DOHH2 (cell line): ENCODE results near the gene MINAR1.

Experiments
- H3F3A ChIP-seq: fragments of 200-600 bp; sonication (generic), shearing (Covaris generic); 2 replicates; pipeline ENCODE4 v1.6.0; 2016; ENCODE audit warnings: antibody characterized with exemption, mild to moderate bottlenecking; ENCODE audit not compliant: control insufficient read depth, insufficient read depth
- H3K27ac ChIP-seq: fragments of 200-600 bp; sonication (generic); 2 replicates; pipeline ENCODE4 v1.5.1; 2014; ENCODE audit warnings: low read depth, mild to moderate bottlenecking, low read length, moderate library complexity
- H3K27me3 ChIP-seq: fragments of 200-600 bp; sonication (generic); 2 replicates; pipeline ENCODE4 v1.6.1; 2014; ENCODE audit warnings: mild to moderate bottlenecking, low read length, mixed read lengths; ENCODE audit not compliant: control insufficient read depth
- H3K36me3 ChIP-seq: fragments of 200-600 bp; sonication (generic); 2 replicates; pipeline ENCODE4 v1.6.1; 2014; ENCODE audit warnings: mild to moderate bottlenecking, low read length, moderate library complexity, mixed read lengths; ENCODE audit not compliant: control insufficient read depth
- H3K4me1 ChIP-seq: fragments of 200-600 bp; sonication (generic); 2 replicates; pipeline ENCODE4 v1.6.1; 2014; ENCODE audit warnings: mild to moderate bottlenecking, low read length, mixed read lengths; ENCODE audit not compliant: control insufficient read depth
- H3K4me2 ChIP-seq: fragments of 200-600 bp; sonication (generic); 2 replicates; pipeline ENCODE4 v1.6.0; 2014; ENCODE audit warnings: mild to moderate bottlenecking, low read length, moderate library complexity
- H3K4me3 ChIP-seq: fragments of 200-600 bp; sonication (generic); 2 replicates; pipeline ENCODE4 v1.5.1; 2014; ENCODE audit warnings: mild to moderate bottlenecking, low read length, mixed read lengths
- H3K79me2 ChIP-seq: fragments of 200-600 bp; sonication (generic); 2 replicates; pipeline ENCODE4 v1.6.1; 2014; ENCODE audit warnings: mild to moderate bottlenecking, low read length, mixed read lengths; ENCODE audit not compliant: control insufficient read depth
- H3K9me2 ChIP-seq: fragments of 200-600 bp; sonication (generic); replicated peaks from 2 replicates; pipeline ENCODE4 v1.6.1; 2014; ENCODE audit warnings: mild to moderate bottlenecking, low read length, mixed read lengths; ENCODE audit not compliant: control insufficient read depth
- H3K9me3 ChIP-seq: fragments of 200-600 bp; sonication (generic); 2 replicates; pipeline ENCODE4 v1.6.1; 2014; ENCODE audit warnings: antibody characterized with exemption, low read length, mixed read lengths; ENCODE audit not compliant: control insufficient read depth, insufficient read depth
- H4K20me1 ChIP-seq: fragments of 200-600 bp; sonication (generic); 2 replicates; pipeline ENCODE4 v1.6.0; 2014; ENCODE audit warnings: low read depth, mild to moderate bottlenecking, antibody characterized with exemption, low read length, moderate library complexity; ENCODE audit not compliant: control insufficient read depth, insufficient read depth
- EZH2phosphoT487 ChIP-seq: fragments of 200-600 bp; sonication (generic); IDR thresholded peaks from 2 replicates; pipeline ENCODE4 v1.6.1; 2017; ENCODE audit warnings: borderline replicate concordance, mild to moderate bottlenecking, antibody characterized with exemption, low read length, moderate library complexity, mixed read lengths
- TF ChIP-seq, protein P1 (sequence below): fragments of 200-600 bp; sonication (generic); IDR thresholded peaks from one replicate; pipeline ENCODE4 v1.5.1; 2014; ENCODE audit warnings: antibody characterized with exemption, mild to moderate bottlenecking, low read depth, low read length; ENCODE audit not compliant: poor library complexity, severe bottlenecking

MINAR1 gene

DNA sequence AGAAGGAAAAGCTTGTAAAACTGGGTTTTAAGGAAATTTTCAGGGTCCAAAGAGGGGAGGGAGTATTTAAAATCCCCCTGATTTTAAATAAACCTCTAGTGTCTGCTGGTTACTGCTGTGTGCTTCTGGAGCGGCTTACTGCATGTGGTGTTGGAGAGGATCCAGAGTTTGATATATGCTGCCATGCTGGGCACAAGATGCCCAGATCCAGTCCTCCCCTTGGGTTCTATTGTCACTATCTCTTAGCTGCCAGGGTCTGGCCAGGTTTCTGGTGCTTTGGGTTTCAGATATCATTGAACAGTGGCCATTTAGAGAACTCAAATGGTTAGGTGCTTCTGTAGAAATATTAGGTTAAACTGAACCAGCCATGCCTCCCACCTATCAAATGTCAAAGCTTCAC is 27.5 kb downstream of the MINAR1 start:
- no peak overlapping the region for H3K4me2 ChIP-seq
- no peaks in the 10 kb centered on the region for H3K36me3 ChIP-seq
- no peaks in the 10 kb centered on the region for H3K9me2 ChIP-seq
- no peak overlapping the region for H3K27ac ChIP-seq
- H3K4me1 ChIP-seq, result no peaks in the 10 kb centered on the region
- no peaks in the 10 kb centered on the region for H3K27me3 ChIP-seq
- no peaks in the 10 kb centered on the region for H4K20me1 ChIP-seq
- H3K79me2 ChIP-seq, result no peaks in the 10 kb centered on the region
- no peak overlapping the region for H3K4me3 ChIP-seq
- no peaks in the 10 kb centered on the region for H3F3A ChIP-seq
- no peaks in the 10 kb centered on the region for H3K9me3 ChIP-seq
- no peak for TF ChIP-seq EZH2phosphoT487
- TF ChIP-seq, protein P1, sequence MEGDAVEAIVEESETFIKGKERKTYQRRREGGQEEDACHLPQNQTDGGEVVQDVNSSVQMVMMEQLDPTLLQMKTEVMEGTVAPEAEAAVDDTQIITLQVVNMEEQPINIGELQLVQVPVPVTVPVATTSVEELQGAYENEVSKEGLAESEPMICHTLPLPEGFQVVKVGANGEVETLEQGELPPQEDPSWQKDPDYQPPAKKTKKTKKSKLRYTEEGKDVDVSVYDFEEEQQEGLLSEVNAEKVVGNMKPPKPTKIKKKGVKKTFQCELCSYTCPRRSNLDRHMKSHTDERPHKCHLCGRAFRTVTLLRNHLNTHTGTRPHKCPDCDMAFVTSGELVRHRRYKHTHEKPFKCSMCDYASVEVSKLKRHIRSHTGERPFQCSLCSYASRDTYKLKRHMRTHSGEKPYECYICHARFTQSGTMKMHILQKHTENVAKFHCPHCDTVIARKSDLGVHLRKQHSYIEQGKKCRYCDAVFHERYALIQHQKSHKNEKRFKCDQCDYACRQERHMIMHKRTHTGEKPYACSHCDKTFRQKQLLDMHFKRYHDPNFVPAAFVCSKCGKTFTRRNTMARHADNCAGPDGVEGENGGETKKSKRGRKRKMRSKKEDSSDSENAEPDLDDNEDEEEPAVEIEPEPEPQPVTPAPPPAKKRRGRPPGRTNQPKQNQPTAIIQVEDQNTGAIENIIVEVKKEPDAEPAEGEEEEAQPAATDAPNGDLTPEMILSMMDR, result no peak

GRCh38 chr15:79463043-79463780 is 31.1 kb downstream of the MINAR1 start:
- Histone ChIP-seq H3K27me3 (no peaks in the 10 kb centered on the region), H3K27ac (no peak overlapping the region), H3K9me3 (no peaks in the 10 kb centered on the region), H3K36me3 (no peaks in the 10 kb centered on the region), H3F3A (no peaks in the 10 kb centered on the region), H3K4me1 (no peaks in the 10 kb centered on the region), H3K79me2 (no peaks in the 10 kb centered on the region), H3K4me2 (no peak overlapping the region), H3K9me2 (no peaks in the 10 kb centered on the region), H3K4me3 (no peak overlapping the region), H4K20me1 (no peaks in the 10 kb centered on the region)
- no peak for TF ChIP-seq EZH2phosphoT487
- TF ChIP-seq, protein P1, result no peak

- H3K27ac ChIP-seq, result no peak overlapping the region
- H3K9me3 ChIP-seq, result no peaks in the 10 kb centered on the region
- no peaks in the 10 kb centered on the region for H3K27me3 ChIP-seq
- H3K4me2 ChIP-seq, result no peak overlapping the region
- no peaks in the 10 kb centered on the region for H3K4me1 ChIP-seq
- H3K4me3 ChIP-seq, result no peak overlapping the region
- H3K9me2 ChIP-seq, result no peaks in the 10 kb centered on the region
- H3K79me2 ChIP-seq, result no peaks in the 10 kb centered on the region
- H3F3A ChIP-seq, result no peaks in the 10 kb centered on the region
- no peaks in the 10 kb centered on the region for H3K36me3 ChIP-seq
- TF ChIP-seq EZH2phosphoT487, result no peak
- TF ChIP-seq, protein P1, result no peak
- no peaks in the 10 kb centered on the region for H4K20me1 ChIP-seq
These were observed 31.7 kb downstream of the MINAR1 start for GRCh38 chr15:79463781-79464270.
